Activated gamma-delta T cell treated with anti-CD3 and anti-CD28 coated beads, Interleukin-2, amount 50 U/mL, for 16 hours (primary cell): Measurements from ENCODE around the gene ALKBH7.
A peak's percentile ranks its signal among the peaks of the same experiment; 100 is the strongest.

ENCODE experiments used
- DNase-seq: peaks from one replicate; pipeline ENCODE4 v3.0.0-alpha.2; 2020; ENCODE audit warnings: low read depth

Gene ALKBH7

GRCh38 chr19:6373096-6373812, 660 bp downstream of the ALKBH7 start:
- peak; percentile 96 for DNase-seq

GRCh38 chr19:6373813-6374108, 1.2 kb downstream of the ALKBH7 start:
- no peak for DNase-seq

- no peak for DNase-seq
These were observed 1.6 kb downstream of the ALKBH7 start for GRCh38 chr19:6374161-6374709.

GRCh38 chr19:6374711-6375410, 2.3 kb downstream of the ALKBH7 start:
- no peak for DNase-seq

- no peak for DNase-seq
These were observed 2.9 kb downstream of the ALKBH7 start, which contains the start of gene PSPN for GRCh38 chr19:6375411-6376010. TSS of gene PSPN (minus strand) at chr19:6375933. CDS start at chr19:6375849, 84 bp downstream.

- no peak for DNase-seq
These were observed 4.1 kb downstream of the ALKBH7 start for GRCh38 chr19:6376512-6377190.

- no peak for DNase-seq
These were observed 5.4 kb downstream of the ALKBH7 start for GRCh38 chr19:6378041-6378440.

- no peak for DNase-seq
These were observed 5.9 kb downstream of the ALKBH7 start for GRCh38 chr19:6378486-6378885.

- no peak for DNase-seq
These were observed 7.2 kb downstream of the ALKBH7 start for GRCh38 chr19:6379744-6380143.

GRCh38 chr19:6381030-6381750, 8.6 kb downstream of the ALKBH7 start:
- DNase-seq = no peak

GRCh38 chr19:6383188-6383587, 10.6 kb downstream of the ALKBH7 start:
- DNase-seq = no peak

GRCh38 chr19:6384381-6384780, 11.8 kb downstream of the ALKBH7 start:
- DNase-seq = no peak

- no peak for DNase-seq
These were observed 14.8 kb downstream of the ALKBH7 start for GRCh38 chr19:6387372-6387771.

GRCh38 chr19:6392221-6393073, 19.9 kb downstream of the ALKBH7 start:
- no peak for DNase-seq

GRCh38 chr19:6393074-6393982, 20.7 kb downstream of the ALKBH7 start, which contains the start of gene GTF2F1:
TSS of gene GTF2F1 (minus strand) at chr19:6393164. CDS start at chr19:6392995, 169 bp downstream.
- peak; percentile 90 for DNase-seq

- DNase-seq = peak; percentile 47
These were observed 21.4 kb downstream of the ALKBH7 start for GRCh38 chr19:6393983-6394412.

GRCh38 chr19:6394831-6395230, 22.2 kb downstream of the ALKBH7 start:
- DNase-seq = no peak

- no peak for DNase-seq
These were observed 23.7 kb downstream of the ALKBH7 start for GRCh38 chr19:6396305-6396704.
